ENCODE data around the gene RAB15. TPM values are rescaled to one million over a fixed set of nuclear protein-coding genes. Genes with fewer than 3 reads are reported as not detected.

RAB15 gene
- total RNA-seq, 1 donor from 2014 or later, result 8.3 TPM

- Histone ChIP-seq H3K36me3 (no peaks in the 10 kb centered on the region), H3K27ac (no peak overlapping the region), H3K4me3 (no peak overlapping the region), H3K4me1 (peaks cover 28% of the 10 kb centered on the region), H3K9me3 (no peaks in the 10 kb centered on the region), H3K27me3 (no peaks in the 10 kb centered on the region)
- DNase-seq (ENCODE audit: extremely low spot score in 2 of 2), result no peak
- intact Hi-C loops (cut with DNase I), result no loop called here
- no peak for TF ChIP-seq CTCF (IDR thresholded peaks at IDR 0.05)
Measured at GRCh38 chr14:64990939-64991338, 18.8 kb upstream of the RAB15 start.

- TF ChIP-seq CTCF (IDR thresholded peaks at IDR 0.05) (no peak), POLR2AphosphoS5 (IDR thresholded peaks at IDR 0.05; ENCODE audit: insufficient read depth in 1 of 2, low read depth in 1 of 2) (no peak), POLR2A (IDR thresholded peaks at IDR 0.05) (no peak)
Measured at GRCh38 chr14:64990296-64990695, 18.2 kb upstream of the RAB15 start.

GRCh38 chr14:64987438-64987767 is 15.3 kb upstream of the RAB15 start:
- no peak for TF ChIP-seq CTCF (IDR thresholded peaks at IDR 0.05)
- no peak for TF ChIP-seq POLR2A (IDR thresholded peaks at IDR 0.05)
- TF ChIP-seq POLR2AphosphoS5 (IDR thresholded peaks at IDR 0.05; ENCODE audit: insufficient read depth in 1 of 2, low read depth in 1 of 2), result no peak
- Histone ChIP-seq H3K27me3 (no peaks in the 10 kb centered on the region), H3K27ac (peak overlapping the region; percentile 81), H3K4me1 (peaks cover 32% of the 10 kb centered on the region), H3K36me3 (no peaks in the 10 kb centered on the region), H3K4me3 (peak overlapping the region; percentile 65 to 77), H3K9me3 (no peaks in the 10 kb centered on the region)
- DNase-seq (ENCODE audit: extremely low spot score in 2 of 2), result no peak
- intact Hi-C loops (cut with DNase I), result loop anchor here (5.0 to 10.0 kb wide), 3 partner anchors 147 to 837 kb away; partner anchors contain the start of gene FUT8

More at GRCh38 chr14:64990296-64990695, 18.2 kb upstream of the RAB15 start:
- no peaks in the 10 kb centered on the region for H3K9me3 ChIP-seq
- no peak overlapping the region for H3K27ac ChIP-seq
- no peaks in the 10 kb centered on the region for H3K27me3 ChIP-seq
- H3K36me3 ChIP-seq, result no peaks in the 10 kb centered on the region
- H3K4me3 ChIP-seq, result no peak overlapping the region
- intact Hi-C loops (cut with DNase I), result no loop called here
- no peak for DNase-seq (ENCODE audit: extremely low spot score in 2 of 2)
- H3K4me1 ChIP-seq, result peaks cover 28% of the 10 kb centered on the region

- H3K4me3 ChIP-seq, result peak within 1 kb of the TSS; percentile 65 to 77
- H3K36me3 ChIP-seq, result no peaks in the 10 kb centered on the region
- intact Hi-C loops (cut with DNase I), result loop anchor here (5.0 to 10.0 kb wide), 3 partner anchors 148 to 838 kb away; partner anchors contain the start of gene FUT8
- no peaks in the 10 kb centered on the region for H3K9me3 ChIP-seq
- peak in 1 of 2 donors; percentile 98 for DNase-seq (ENCODE audit: extremely low spot score in 2 of 2)
- H3K4me1 ChIP-seq, result peaks cover 32% of the 10 kb centered on the region
- TF ChIP-seq POLR2AphosphoS5 (IDR thresholded peaks at IDR 0.05; ENCODE audit: insufficient read depth in 1 of 2, low read depth in 1 of 2), result peak; percentile 94 to 96
- TF ChIP-seq POLR2A (IDR thresholded peaks at IDR 0.05), result no peak
- TF ChIP-seq CTCF (IDR thresholded peaks at IDR 0.05), result peak; percentile 32 to 84 (median 65)
- no peaks in the 10 kb centered on the region for H3K27me3 ChIP-seq
- H3K27ac ChIP-seq, result peak within 1 kb of the TSS; percentile 81
Measured at GRCh38 chr14:64986648-64987437, 14.7 kb upstream of the RAB15 start, which contains the start of gene FNTB. Gene FNTB, plus strand, starts transcription at chr14:64986895. Its CDS starts 59 bp downstream, at chr14:64986954.
